HG03066 (cell line): Measurements from ENCODE around the gene RFX4.

Experiments
- ATAC-seq: cut with Tn5 transposase; IDR thresholded peaks from one replicate; pipeline ENCODE4 v1.9.1; 2021; ENCODE audit warnings: low read depth; ENCODE audit not compliant: unreplicated experiment

Gene RFX4

GRCh38 chr12:106645465-106646330, 62.9 kb downstream of the RFX4 start:
- ATAC-seq, result no peak

DNA sequence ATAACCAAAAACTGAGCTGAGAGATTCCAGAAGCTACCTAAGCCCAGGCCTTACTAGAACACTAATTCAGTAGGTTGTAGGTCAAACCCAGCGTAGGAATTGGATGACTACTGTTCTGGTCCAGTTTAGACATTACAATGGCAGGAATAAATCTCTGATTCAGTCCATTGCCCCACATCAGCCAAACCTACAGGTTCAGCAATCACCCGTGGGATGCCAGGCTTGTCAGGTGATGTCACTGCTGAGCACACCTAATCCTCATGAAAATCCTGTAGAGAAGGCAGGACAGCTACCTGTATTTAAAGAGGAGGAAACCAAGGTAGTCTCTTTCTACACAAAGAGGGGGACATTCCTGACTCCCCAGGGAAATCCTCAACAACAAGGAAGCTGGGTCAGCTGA, 63.7 kb downstream of the RFX4 start:
- no peak for ATAC-seq

DNA sequence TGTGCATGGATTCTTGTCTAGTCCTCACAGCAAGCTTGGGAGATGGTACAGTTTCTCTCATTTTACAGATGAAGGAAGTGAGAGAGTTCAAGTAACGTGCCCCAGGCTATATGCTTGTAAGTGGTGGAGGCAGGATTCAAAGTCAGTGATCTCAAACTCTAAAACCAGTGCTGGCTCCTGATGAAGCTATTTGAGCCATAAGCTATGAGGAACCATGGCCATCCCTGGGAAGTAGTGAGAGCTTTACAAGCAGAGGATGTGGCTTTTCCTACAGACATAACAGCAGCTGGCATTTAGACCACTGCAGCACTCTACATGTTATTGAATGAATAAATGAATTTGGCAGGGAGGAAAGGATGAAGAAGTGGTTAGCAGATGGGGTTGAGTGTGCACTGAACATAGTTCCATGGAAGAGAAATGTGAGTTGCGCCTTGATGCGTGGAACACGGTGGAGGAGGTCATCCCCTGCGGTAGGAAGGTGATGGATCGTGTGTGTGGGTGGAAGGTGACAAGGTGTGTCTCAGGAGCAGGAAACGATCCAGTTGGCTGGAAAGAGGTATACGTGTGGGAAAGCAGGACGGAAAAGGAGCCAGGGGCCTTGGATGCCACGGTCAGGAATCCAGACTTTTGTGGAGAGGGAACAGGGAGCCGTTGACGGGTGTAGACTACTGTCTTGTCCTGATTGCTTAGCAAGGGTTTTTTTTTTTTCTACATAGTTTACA, 65.2 kb downstream of the RFX4 start:
- no peak for ATAC-seq

DNA sequence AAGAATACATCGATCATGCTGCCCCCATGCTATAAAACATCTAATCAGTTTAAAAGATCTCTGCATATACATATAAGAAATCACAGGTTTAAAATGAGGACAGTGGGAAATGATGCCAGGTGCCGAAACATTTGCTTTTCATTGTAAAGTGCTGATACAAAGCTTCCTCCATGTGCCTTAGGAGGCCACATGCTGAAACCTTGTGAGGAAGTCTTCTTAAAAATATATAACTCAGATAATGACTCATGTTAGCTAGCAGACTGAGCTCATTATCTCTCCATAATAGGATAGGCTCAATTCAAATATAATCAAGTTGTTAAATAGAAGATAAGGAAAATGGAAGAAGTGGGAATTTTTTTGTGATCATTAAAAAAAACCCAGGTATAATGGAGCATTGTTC, 65.9 kb downstream of the RFX4 start:
- ATAC-seq, result no peak

GRCh38 chr12:106651552-106651951, 68.7 kb downstream of the RFX4 start:
- no peak for ATAC-seq

DNA sequence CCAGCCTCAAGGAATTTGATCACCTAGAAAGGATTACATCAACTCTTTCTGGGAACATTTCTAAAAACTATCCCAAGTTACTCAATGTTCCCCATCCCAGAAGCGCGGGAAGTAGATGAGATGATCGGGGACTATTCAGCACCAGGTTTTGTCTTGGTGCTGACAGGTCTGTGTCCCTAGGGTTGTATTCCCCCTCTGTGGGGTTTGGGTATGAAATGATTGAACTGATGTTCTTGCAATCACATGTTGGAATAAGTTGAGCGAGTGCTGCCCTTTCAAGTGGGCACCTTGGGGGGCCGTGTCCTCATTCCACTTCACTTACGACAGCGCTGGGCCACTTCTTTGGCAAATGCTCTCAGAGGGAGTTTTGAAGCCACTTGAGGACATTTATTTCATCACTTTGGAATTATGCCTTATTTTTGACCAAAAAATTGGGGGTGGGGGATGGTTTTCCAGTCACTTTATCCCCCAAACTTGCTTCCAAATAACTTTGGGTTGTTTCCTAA, 69.8 kb downstream of the RFX4 start:
- ATAC-seq, result no peak

- ATAC-seq, result no peak
Measured at GRCh38 chr12:106655577-106655976, 72.8 kb downstream of the RFX4 start.

- no peak for ATAC-seq
Measured at GRCh38 chr12:106657488-106657887, 74.7 kb downstream of the RFX4 start.

DNA sequence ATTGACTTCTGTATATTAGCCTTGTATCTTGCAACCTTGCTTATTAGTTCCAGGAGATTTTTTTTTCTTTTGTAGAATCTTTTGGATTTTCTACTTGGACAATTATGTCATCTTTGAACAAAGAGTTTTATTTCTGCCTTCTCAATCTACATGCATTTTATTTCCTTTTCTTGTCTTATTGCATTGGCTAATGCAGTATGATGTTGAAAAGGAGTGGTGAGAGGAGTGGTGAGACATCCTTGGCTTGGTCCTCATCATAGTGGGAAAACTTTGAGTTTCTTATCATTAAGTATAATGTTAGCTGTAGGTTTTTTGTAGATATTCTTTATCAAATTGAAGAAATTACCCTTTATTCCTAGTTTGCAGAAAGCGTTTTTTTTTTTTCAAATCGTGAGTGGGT, 80.6 kb downstream of the RFX4 start:
- ATAC-seq, result no peak

DNA sequence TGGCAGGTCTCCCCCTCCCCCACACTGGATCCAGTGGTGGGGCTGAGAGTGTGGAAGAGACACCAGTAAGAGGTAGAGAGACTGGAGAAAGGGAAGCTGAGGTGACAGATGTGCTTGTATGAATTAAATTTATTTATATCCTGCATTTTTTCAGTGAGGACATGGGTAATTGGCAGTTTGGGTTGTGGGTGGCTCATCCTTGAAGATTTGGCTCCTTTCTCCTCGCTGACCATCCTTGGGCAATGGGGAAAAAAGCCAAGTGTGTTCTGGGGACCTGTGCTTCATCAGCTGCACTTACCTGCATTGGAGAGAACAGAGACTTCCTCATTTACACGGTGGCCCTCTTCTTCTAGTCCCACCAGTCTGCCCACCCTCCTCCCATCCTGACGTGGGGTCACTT, 86.4 kb downstream of the RFX4 start:
- no peak for ATAC-seq

GRCh38 chr12:106670131-106670530, 87.3 kb downstream of the RFX4 start:
- no peak for ATAC-seq

DNA sequence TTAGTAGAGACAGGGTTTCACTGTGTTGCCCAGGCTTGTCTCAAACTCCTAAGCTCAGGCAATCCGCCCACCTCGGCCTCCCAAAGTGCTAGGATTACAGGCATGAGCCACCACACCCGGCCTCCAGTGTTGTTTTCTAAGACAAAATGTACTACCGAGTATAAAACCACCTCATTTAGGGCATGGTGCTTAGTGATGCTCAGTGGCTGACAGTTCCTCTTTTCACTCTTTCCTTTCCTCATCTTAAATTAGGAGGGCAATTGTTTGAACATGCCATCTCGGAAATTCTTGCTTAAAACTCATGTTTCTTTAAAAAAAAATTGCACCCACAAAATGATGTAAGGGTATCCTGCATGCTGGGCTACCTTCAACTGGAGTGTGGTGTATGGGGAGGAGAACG, 89.0 kb downstream of the RFX4 start:
- no peak for ATAC-seq

- no peak for ATAC-seq
Measured at GRCh38 chr12:106672314-106673025, 89.7 kb downstream of the RFX4 start.

DNA sequence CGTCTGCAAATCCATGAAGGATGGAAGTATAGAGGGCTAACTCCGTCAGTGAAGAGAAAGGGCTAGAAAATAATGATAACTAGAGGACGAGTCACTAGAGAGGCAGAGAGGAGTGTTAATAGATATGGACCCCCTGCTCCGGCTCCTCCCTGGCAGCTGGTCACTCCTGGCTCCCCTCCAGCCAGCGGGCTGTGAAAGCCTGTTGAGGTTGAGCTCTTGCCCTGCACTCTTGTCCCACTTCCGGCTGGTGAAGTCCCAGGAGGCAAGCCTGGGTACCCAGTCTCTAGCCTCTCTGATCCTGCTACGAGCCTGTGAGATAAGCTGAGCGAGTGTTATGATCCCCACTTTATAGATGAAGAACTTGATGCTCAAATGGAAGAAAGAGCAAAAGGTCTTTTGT, 90.3 kb downstream of the RFX4 start:
- no peak for ATAC-seq

GRCh38 chr12:106675651-106676435, 93.0 kb downstream of the RFX4 start:
- no peak for ATAC-seq

GRCh38 chr12:106679574-106679973, 96.8 kb downstream of the RFX4 start:
- no peak for ATAC-seq

DNA sequence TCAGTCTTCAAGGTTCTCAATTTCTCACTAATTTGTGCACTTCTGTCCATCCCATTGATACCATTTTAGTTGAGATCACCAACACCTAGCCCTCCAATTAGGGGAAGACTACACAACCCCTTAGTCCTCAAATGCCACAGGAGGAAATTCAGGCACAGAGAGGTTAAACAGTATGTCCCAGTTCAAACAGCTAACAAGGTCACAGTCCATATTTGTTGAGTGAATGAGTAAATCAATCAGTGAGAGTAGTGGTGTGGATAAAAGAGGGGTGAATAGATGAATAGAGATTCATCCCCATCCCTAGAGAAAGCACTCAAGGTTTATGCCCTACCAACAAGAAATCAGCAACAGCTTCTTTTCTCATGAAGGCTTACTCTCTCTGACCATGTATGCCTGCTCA, 97.5 kb downstream of the RFX4 start:
- no peak for ATAC-seq

- no peak for ATAC-seq
Measured at GRCh38 chr12:106681210-106681609, 98.4 kb downstream of the RFX4 start.

DNA sequence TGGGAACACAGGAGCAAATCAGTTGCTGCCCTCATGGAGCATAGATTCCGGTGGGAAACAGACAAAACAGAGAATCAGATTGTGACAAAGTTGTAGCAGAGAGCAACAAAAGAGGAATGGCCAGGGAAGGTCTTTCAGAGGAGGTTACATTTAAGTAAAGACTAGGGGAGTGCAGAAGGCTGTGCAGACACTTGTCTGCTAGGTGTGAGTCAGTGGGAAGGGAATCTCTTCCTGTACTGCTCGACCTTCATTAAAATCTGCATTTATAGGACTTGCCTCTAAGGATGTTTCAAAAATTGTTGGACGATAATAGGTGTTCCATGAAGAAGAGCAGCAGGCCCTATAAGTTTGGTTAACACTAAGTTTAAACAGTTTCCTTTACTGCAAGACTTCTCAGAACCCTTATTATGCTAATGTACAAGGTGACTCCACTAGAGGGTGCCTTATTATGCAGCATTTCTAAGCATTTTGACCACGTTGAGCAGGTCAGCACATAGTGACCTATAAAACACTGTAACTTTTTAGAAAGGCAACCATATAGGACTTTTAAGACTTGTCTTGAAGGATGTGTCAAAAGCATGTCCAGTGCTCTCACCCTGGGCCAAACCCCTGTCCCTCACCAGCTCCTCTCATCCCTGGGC, 99.9 kb downstream of the RFX4 start:
- no peak for ATAC-seq

DNA sequence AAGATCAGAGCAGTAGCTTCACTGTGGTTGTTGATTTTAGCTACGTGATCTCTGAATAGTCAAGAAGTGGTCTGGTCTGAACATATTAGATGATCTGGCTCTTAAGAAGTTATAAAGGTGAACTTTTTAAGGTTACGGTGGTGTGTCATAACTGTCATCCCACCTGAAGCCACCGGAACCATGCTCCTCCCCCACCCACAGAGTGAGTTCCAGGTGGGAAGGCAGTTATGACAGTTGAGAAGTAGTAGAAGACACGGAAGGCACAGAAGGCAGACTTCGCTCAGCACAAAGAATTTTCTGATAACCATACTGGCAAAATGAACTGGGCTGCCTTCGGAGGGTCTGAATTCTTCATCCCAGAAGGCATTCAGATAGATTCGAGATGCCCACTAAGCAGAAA, 101.7 kb downstream of the RFX4 start:
- no peak for ATAC-seq
